Mucosa of descending colon (tissue), 3 donors: Measurements from ENCODE around the gene KIAA0586. TPM values are rescaled to one million over a fixed set of nuclear protein-coding genes. Genes with fewer than 3 reads are reported as not detected.
A peak's percentile ranks its signal among the peaks of the same experiment; 100 is the strongest.

Experiments used
- ATAC-seq: fragments of 200-7000 bp; cut with Tn5 transposase; one replicate; pipeline ENCODE4 v1.9.1; 2020; ENCODE audit warnings: mild to moderate bottlenecking, moderate library complexity
- DNase-seq, 3 donors: peaks; one replicate each; pipeline ENCODE4 v3.0.0-alpha.2; 2020
- H3K36me3 ChIP-seq: fragments of 200-600 bp; one replicate; pipeline ENCODE4 v1.8.0; 2021; ENCODE audit warnings: low read depth, mild to moderate bottlenecking
- H3K4me1 ChIP-seq: fragments of 200-600 bp; one replicate; pipeline ENCODE4 v1.8.0; 2021; ENCODE audit warnings: low read depth, mild to moderate bottlenecking
- H3K4me3 ChIP-seq: fragments of 200-600 bp; one replicate; pipeline ENCODE4 v1.8.0; 2021; ENCODE audit warnings: mild to moderate bottlenecking
- H3K9me3 ChIP-seq: fragments of 200-600 bp; one replicate; pipeline ENCODE4 v1.8.0; 2021; ENCODE audit warnings: mild to moderate bottlenecking
- CTCF ChIP-seq: fragments of 200-600 bp; IDR thresholded peaks from one replicate; pipeline ENCODE4 v1.8.0; 2022; ENCODE audit warnings: antibody characterized with exemption, mild to moderate bottlenecking
- intact Hi-C, 2 donors: fragments of 100-400 bp; cut with DNase I in 1 of 2; cut with micrococcal nuclease in 1 of 2; formaldehyde crosslinking; loops; one replicate each; pipeline versions ENCODE4 v1.11.0 to v1.11.1; 2022; cut with DNase I, micrococcal nuclease
- total RNA-seq, 3 donors: library from RNA; stranded (reverse); fragmentation: NEBNext Ultra II Directional in 2 of 3; extraction: Animal tissue kit (Norgen Biotek cat#: 25700) in 2 of 3; gene quantifications; one replicate each; pipeline versions ENCODE4 v1.2.1 to v1.2.4, GENCODE V29; 2021 to 2023
- donor health status: DM: no; HTN: no; CAD: no; lungs with moderate emphysema.
- donor health status: DM: no; HTN: no; CAD: no.
- donor health status: DM: no; HTN: yes; CAD: no.

Gene KIAA0586
- total RNA-seq, 3 donors from 2014 or later, result 15.1 to 17.4 (median 17.4) TPM

GRCh38 chr14:58479975-58480374 is 52.5 kb downstream of the KIAA0586 start:
- Histone ChIP-seq H3K9me3 (no peaks in the 10 kb centered on the region), H3K4me1 (no peaks in the 10 kb centered on the region), H3K36me3 (no peaks in the 10 kb centered on the region), H3K4me3 (no peak overlapping the region)
- ATAC-seq (no peak), DNase-seq (no peak)
- TF ChIP-seq CTCF, result no peak
- intact Hi-C loops, result no loop called here

GRCh38 chr14:58484176-58484575 is 56.7 kb downstream of the KIAA0586 start:
- H3K4me1 ChIP-seq, result no peaks in the 10 kb centered on the region
- H3K4me3 ChIP-seq, result no peak overlapping the region
- DNase-seq (no peak), ATAC-seq (no peak)
- no peaks in the 10 kb centered on the region for H3K36me3 ChIP-seq
- no peaks in the 10 kb centered on the region for H3K9me3 ChIP-seq
- intact Hi-C loops, result no loop called here
- TF ChIP-seq CTCF, result no peak

- H3K36me3 ChIP-seq, result no peaks in the 10 kb centered on the region
- intact Hi-C loops, result no loop called here
- H3K9me3 ChIP-seq, result no peaks in the 10 kb centered on the region
- DNase-seq (no peak), ATAC-seq (no peak)
- H3K4me3 ChIP-seq, result no peak overlapping the region
- TF ChIP-seq CTCF, result no peak
- H3K4me1 ChIP-seq, result no peaks in the 10 kb centered on the region
Observed at GRCh38 chr14:58488550-58488949, 61.0 kb downstream of the KIAA0586 start.

GRCh38 chr14:58491593-58491992 is 64.1 kb downstream of the KIAA0586 start:
- no peak for ATAC-seq
- H3K36me3 ChIP-seq, result no peaks in the 10 kb centered on the region

GRCh38 chr14:58492044-58492443 is 64.5 kb downstream of the KIAA0586 start:
- Histone ChIP-seq H3K4me1 (no peaks in the 10 kb centered on the region), H3K36me3 (no peaks in the 10 kb centered on the region), H3K4me3 (no peak overlapping the region), H3K9me3 (no peaks in the 10 kb centered on the region)
- ATAC-seq, result no peak
- intact Hi-C loops, result no loop called here
- TF ChIP-seq CTCF, result no peak
- no peak for DNase-seq

More at GRCh38 chr14:58491593-58491992, 64.1 kb downstream of the KIAA0586 start:
- no peaks in the 10 kb centered on the region for H3K4me1 ChIP-seq
- no peak for DNase-seq
- H3K4me3 ChIP-seq, result no peak overlapping the region
- intact Hi-C loops, result no loop called here
- H3K9me3 ChIP-seq, result no peaks in the 10 kb centered on the region
- TF ChIP-seq CTCF, result no peak

- DNase-seq (peak in 1 of 3 donors; percentile 21), ATAC-seq (peak; percentile 73)
- no peak overlapping the region for H3K4me3 ChIP-seq
- H3K4me1 ChIP-seq, result no peaks in the 10 kb centered on the region
- no peaks in the 10 kb centered on the region for H3K9me3 ChIP-seq
- H3K36me3 ChIP-seq, result no peaks in the 10 kb centered on the region
- TF ChIP-seq CTCF, result peak; percentile 59
- intact Hi-C loops, result loop anchor here (10.0 kb wide), 2 partner anchors 543 to 553 kb away; no protein-coding TSS in a partner anchor
Observed at GRCh38 chr14:58501214-58501816, 73.8 kb downstream of the KIAA0586 start.
